Measurements from ENCODE around the gene DIS3L2. TPM values are rescaled to one million over a fixed set of nuclear protein-coding genes. Genes with fewer than 3 reads are reported as not detected.

The DIS3L2 gene
- total RNA-seq, 4 donors from 2014 or later, result 10.3 to 63.9 (median 29.7) TPM

GRCh38 chr2:232347369-232347768, 385.9 kb downstream of the DIS3L2 start:
- H3K4me1 ChIP-seq, result no peaks in the 10 kb centered on the region
- no peak for TF ChIP-seq CTCF (IDR thresholded peaks at IDR 0.05)
- no peak for TF ChIP-seq POLR2A (IDR thresholded peaks at IDR 0.05)
- no peaks in the 10 kb centered on the region for H3K36me3 ChIP-seq
- peaks cover 3 to 9% of the 10 kb centered on the region in 2 donors for H3K27me3 ChIP-seq
- DNase-seq, result no peak
- H3K4me3 ChIP-seq, result no peak overlapping the region
- intact Hi-C loops (cut with DNase I; ENCODE audit: low total_unique reads), result no loop called here
- H3K9me3 ChIP-seq, result no peaks in the 10 kb centered on the region
- no peak overlapping the region for H3K27ac ChIP-seq

- H3K4me1 ChIP-seq, result no peaks in the 10 kb centered on the region
- H3K27me3 ChIP-seq, result peaks cover 3 to 11% of the 10 kb centered on the region in 2 donors
- TF ChIP-seq POLR2A (IDR thresholded peaks at IDR 0.05), result no peak
- no peak for TF ChIP-seq CTCF (IDR thresholded peaks at IDR 0.05)
- DNase-seq, result no peak
- no peaks in the 10 kb centered on the region for H3K36me3 ChIP-seq
- no peaks in the 10 kb centered on the region for H3K9me3 ChIP-seq
- H3K27ac ChIP-seq, result no peak overlapping the region
- H3K4me3 ChIP-seq, result no peak overlapping the region
- intact Hi-C loops (cut with DNase I; ENCODE audit: low total_unique reads), result no loop called here
Observed at GRCh38 chr2:232348936-232349335, 387.4 kb downstream of the DIS3L2 start.

GRCh38 chr2:232349546-232349945, 388.0 kb downstream of the DIS3L2 start:
- Histone ChIP-seq H3K27ac (no peak overlapping the region), H3K4me1 (no peaks in the 10 kb centered on the region), H3K27me3 (peaks cover 3 to 17% of the 10 kb centered on the region in 2 donors), H3K9me3 (no peaks in the 10 kb centered on the region), H3K4me3 (no peak overlapping the region), H3K36me3 (no peaks in the 10 kb centered on the region)
- no peak for TF ChIP-seq POLR2A (IDR thresholded peaks at IDR 0.05)
- no peak for TF ChIP-seq CTCF (IDR thresholded peaks at IDR 0.05)
- intact Hi-C loops (cut with DNase I; ENCODE audit: low total_unique reads), result no loop called here
- no peak for DNase-seq

- H3K4me1 ChIP-seq, result no peaks in the 10 kb centered on the region
- peaks cover 3 to 18% of the 10 kb centered on the region in 2 donors for H3K27me3 ChIP-seq
- no peak overlapping the region for H3K27ac ChIP-seq
- no peaks in the 10 kb centered on the region for H3K9me3 ChIP-seq
- no peak overlapping the region for H3K4me3 ChIP-seq
- no peaks in the 10 kb centered on the region for H3K36me3 ChIP-seq
- no peak for DNase-seq
- intact Hi-C loops (cut with DNase I; ENCODE audit: low total_unique reads), result no loop called here
- TF ChIP-seq CTCF (IDR thresholded peaks at IDR 0.05), result no peak
- TF ChIP-seq POLR2A (IDR thresholded peaks at IDR 0.05), result no peak
Observed at GRCh38 chr2:232349946-232350635, 388.6 kb downstream of the DIS3L2 start.

- no peak for TF ChIP-seq POLR2A (IDR thresholded peaks at IDR 0.05)
- no peak for TF ChIP-seq CTCF (IDR thresholded peaks at IDR 0.05)
- DNase-seq, result no peak
- peaks cover 3 to 18% of the 10 kb centered on the region in 2 donors for H3K27me3 ChIP-seq
- H3K27ac ChIP-seq, result no peak overlapping the region
- H3K36me3 ChIP-seq, result no peaks in the 10 kb centered on the region
- no peaks in the 10 kb centered on the region for H3K9me3 ChIP-seq
- intact Hi-C loops (cut with DNase I; ENCODE audit: low total_unique reads), result no loop called here
- no peaks in the 10 kb centered on the region for H3K4me1 ChIP-seq
- no peak overlapping the region for H3K4me3 ChIP-seq
Observed at GRCh38 chr2:232350804-232351685, 389.5 kb downstream of the DIS3L2 start.

Data from uterus (tissue), 4 donors.